HepG2 (cell line): Measurements from ENCODE around the gene MED13. TPM values are rescaled to one million over a fixed set of nuclear protein-coding genes. Genes with fewer than 3 reads are reported as not detected.

ENCODE experiments used
- ATAC-seq: fragments of 200-7000 bp; cut with Tn5 transposase; 3 replicates; pipeline ENCODE4 v1.9.1; 2020; ENCODE audit warnings: mild to moderate bottlenecking, moderate library complexity
- BruUV-seq: library from RNA; stranded (reverse); fragments of 400-500 nt; replicated peaks from 2 replicates; lab custom pipeline; 2021; lab: Mats Ljungman, UMichigan
- CTCF ChIA-PET: fragments of 300-600 bp; formaldehyde crosslinking; extraction: SDS; loops from one replicate; lab custom pipeline; 2021; ENCODE audit warnings: low total read pairs, inconsistent platforms, low intra/inter-chr PET ratio; lab: Yijun Ruan, JAX
- POLR2A ChIA-PET: fragments of 350-600 bp; sonication (Branson Sonifier 250); formaldehyde crosslinking; loops from one replicate; lab custom pipeline; 2020; ENCODE audit warnings: antibody characterized with exemption, inconsistent platforms; lab: Yijun Ruan, JAX
- DNase-seq: peaks from one replicate; pipeline ENCODE4 v3.0.0-alpha.2; 2015; ENCODE audit warnings: low spot score
- FAIRE-seq: peaks from 3 replicates; lab custom pipeline; 2011; peaks lifted over from hg19 to GRCh38; lab: Jason Lieb, UNC
- H2AFZ ChIP-seq: one replicate; pipeline ENCODE4 v1.6.1; 2011; ENCODE audit warnings: low read length, inconsistent platforms
- H3K27ac ChIP-seq: fragments of 300-600 bp; 3 replicates; pipeline ENCODE4 v1.8.0; 2011; ENCODE audit warnings: mixed run types, mild to moderate bottlenecking, mixed read lengths, low read length, inconsistent platforms; ENCODE audit not compliant: insufficient read depth; ENCODE audit errors: extremely low read length
- H3K27me3 ChIP-seq, 2 experiments: fragments of 200-600 bp in 1 of 2; 2 replicates in 1 of 2; 3 replicates in 1 of 2; pipeline versions ENCODE4 v1.6.0 to v1.8.0; 2011; ENCODE audit warnings: low read length in 2 of 2, mild to moderate bottlenecking in 2 of 2, moderate library complexity in 2 of 2, inconsistent platforms in 1 of 2; ENCODE audit not compliant: insufficient read depth in 2 of 2, control insufficient read depth in 1 of 2
- H3K36me3 ChIP-seq, 2 experiments: fragments of 200-600 bp in 1 of 2; replicated peaks in 1 of 2; 2 replicates in 1 of 2; 3 replicates in 1 of 2; pipeline versions ENCODE4 v1.5.1 to v1.8.0; 2011; ENCODE audit warnings: low read length in 2 of 2, inconsistent platforms in 1 of 2; ENCODE audit not compliant: insufficient read depth in 2 of 2, control insufficient read depth in 1 of 2
- H3K4me1 ChIP-seq: 2 replicates; pipeline ENCODE4 v1.5.1; 2012; ENCODE audit warnings: low read length, inconsistent platforms; ENCODE audit not compliant: insufficient read depth
- H3K4me2 ChIP-seq: 2 replicates; pipeline ENCODE4 v1.6.0; 2011; ENCODE audit warnings: low read depth, low read length, inconsistent platforms
- H3K4me3 ChIP-seq, 3 experiments: fragments of 200-600 bp in 1 of 3; sonication (generic), shearing (Covaris generic) in 1 of 3; replicated peaks in 1 of 3; 2 replicates each; pipeline ENCODE4 v1.5.1; 2011 to 2016; ENCODE audit warnings: low read length in 3 of 3, inconsistent platforms in 2 of 3, low read depth in 2 of 3, mild to moderate bottlenecking in 2 of 3, control low read depth in 1 of 3, mixed read lengths in 1 of 3; ENCODE audit not compliant: insufficient read depth in 1 of 3
- H3K79me2 ChIP-seq: one replicate; pipeline ENCODE4 v1.6.1; 2011; ENCODE audit warnings: low read length, inconsistent platforms; ENCODE audit not compliant: insufficient read depth
- H3K9ac ChIP-seq: 2 replicates; pipeline ENCODE4 v1.6.0; 2011; ENCODE audit warnings: mild to moderate bottlenecking, low read depth, low read length, inconsistent platforms; ENCODE audit not compliant: insufficient read depth
- H3K9me3 ChIP-seq: 2 replicates; pipeline ENCODE4 v1.5.1; 2012; ENCODE audit warnings: mild to moderate bottlenecking, low read length
- H4K20me1 ChIP-seq: 2 replicates; pipeline ENCODE4 v1.6.0; 2011; ENCODE audit warnings: inconsistent platforms, mild to moderate bottlenecking, low read length, moderate library complexity; ENCODE audit not compliant: insufficient read depth
- HHEX ChIP-seq: IDR thresholded peaks from 2 replicates; pipeline ENCODE4 v1.6.1; 2016; ENCODE audit warnings: control low read depth
- HNRNPH1 ChIP-seq: fragments of 200-400 bp; formaldehyde crosslinking; optimal IDR thresholded peaks from 2 replicates; pipeline ENCODE3; 2017; ENCODE audit warnings: mild to moderate bottlenecking, low read depth, low read length
- KDM1A ChIP-seq: IDR thresholded peaks from 2 replicates; pipeline ENCODE4 v1.6.1; 2016; ENCODE audit warnings: missing compliant biosample characterization
- MAFK ChIP-seq, 2 experiments: IDR thresholded peaks in 1 of 2; conservative IDR thresholded peaks in 1 of 2; 2 replicates each; pipeline ENCODE4 v1.6.1; 2011; ENCODE audit warnings: improper control_type of control experiment in 2 of 2, low read length in 2 of 2
- NAIF1 ChIP-seq: sonication (generic); formaldehyde crosslinking; IDR thresholded peaks from 2 replicates; pipeline ENCODE4 v1.5.0; 2020; ENCODE audit warnings: mild to moderate bottlenecking, missing genetic modification reagents, borderline replicate concordance
- RBM22 ChIP-seq: fragments of 200-400 bp; formaldehyde crosslinking; optimal IDR thresholded peaks from 2 replicates; pipeline ENCODE3; 2017; ENCODE audit warnings: mild to moderate bottlenecking, low read length, moderate library complexity
- XBP1 ChIP-seq: sonication (generic); formaldehyde crosslinking; IDR thresholded peaks from 2 replicates; pipeline ENCODE4 v1.5.0; 2020; ENCODE audit warnings: missing genetic modification reagents
- ZNF121 ChIP-seq: sonication (generic); formaldehyde crosslinking; IDR thresholded peaks from 2 replicates; pipeline ENCODE4 v1.5.0; 2020; ENCODE audit warnings: mild to moderate bottlenecking, missing genetic modification reagents
- ZNF292 ChIP-seq: sonication (generic); formaldehyde crosslinking; IDR thresholded peaks from 2 replicates; pipeline ENCODE4 v1.8.1; 2022; ENCODE audit warnings: mild to moderate bottlenecking, low read depth, missing genetic modification reagents, borderline replicate concordance
- ZNF614 ChIP-seq: IDR thresholded peaks from 2 replicates; pipeline ENCODE4 v1.6.1; 2018; ENCODE audit warnings: missing biosample characterization, missing genetic modification reagents, inconsistent platforms, borderline replicate concordance
- WGBS: methylation state at CpG from one replicate; pipeline ENCODE4 v1.1.6; 2017; ENCODE audit warnings: low lambda C conversion rate; 5-methylcytosine and 5-hydroxymethylcytosine counted together
- in situ Hi-C: cut with HindIII; loops from 2 replicates; pipeline ENCODE4 v1.10.0; 2017; ENCODE audit warnings: low pct_unique_long_range_greater_than_20kb; ENCODE audit not compliant: extremely low pct_ligation_motif_present
- intact Hi-C: fragments of 100-400 bp; cut with micrococcal nuclease; formaldehyde crosslinking; loops from one replicate; pipeline ENCODE4 v1.10.0; 2022; ENCODE audit not compliant: unreplicated experiment
- polyA plus RNA-seq, 8 experiments: library from polyadenylated mRNA; depleted of rRNA in 3 of 8; stranded (reverse) in 7 of 8; unstranded in 1 of 8; fragments of >200 nt; fragmentation: Illumina TruSeq in 4 of 8; extraction: Trizol in 4 of 8; gene quantifications; 2 replicates each; pipeline versions ENCODE4 v1.2.1 to v1.2.3, GENCODE V29; 2011 to 2016; ENCODE audit warnings: low read depth in 4 of 8, missing spikeins in 1 of 8, mixed read lengths in 1 of 8; ENCODE audit not compliant: insufficient read depth in 1 of 8
- total RNA-seq, 5 experiments: library from RNA; depleted of rRNA; stranded (reverse); fragments of >200 nt; fragmentation: Illumina TruSeq; extraction: Trizol; gene quantifications; 2 replicates each; pipeline ENCODE4 v1.2.3, GENCODE V29; 2016; ENCODE audit warnings: low read depth in 1 of 5
- TF ChIP-seq, protein P1 (sequence below): sonication (generic); formaldehyde crosslinking; IDR thresholded peaks from 2 replicates; pipeline ENCODE4 v1.5.1; 2020; ENCODE audit warnings: missing genetic modification reagents, mild to moderate bottlenecking, borderline replicate concordance
- TF ChIP-seq, protein P2 (sequence below): IDR thresholded peaks from 2 replicates; pipeline ENCODE4 v1.6.1; 2012; ENCODE audit warnings: inconsistent platforms
- TF ChIP-seq, protein P3 (sequence below): sonication (generic); formaldehyde crosslinking; IDR thresholded peaks from 2 replicates; pipeline ENCODE4 v1.9.0; 2022; ENCODE audit warnings: low read depth, missing genetic modification reagents
- TF ChIP-seq, protein P4 (sequence below): sonication (generic); formaldehyde crosslinking; IDR thresholded peaks from 2 replicates; pipeline ENCODE4 v1.4.0; 2020; ENCODE audit warnings: mild to moderate bottlenecking, missing genetic modification reagents

Gene MED13
- total and polyA plus RNA-seq, 2 of the 13 experiments (the other 11 are each of a cell fraction or from before 2014, with no cell fraction given): 27.4 to 69.1 TPM

DNA sequence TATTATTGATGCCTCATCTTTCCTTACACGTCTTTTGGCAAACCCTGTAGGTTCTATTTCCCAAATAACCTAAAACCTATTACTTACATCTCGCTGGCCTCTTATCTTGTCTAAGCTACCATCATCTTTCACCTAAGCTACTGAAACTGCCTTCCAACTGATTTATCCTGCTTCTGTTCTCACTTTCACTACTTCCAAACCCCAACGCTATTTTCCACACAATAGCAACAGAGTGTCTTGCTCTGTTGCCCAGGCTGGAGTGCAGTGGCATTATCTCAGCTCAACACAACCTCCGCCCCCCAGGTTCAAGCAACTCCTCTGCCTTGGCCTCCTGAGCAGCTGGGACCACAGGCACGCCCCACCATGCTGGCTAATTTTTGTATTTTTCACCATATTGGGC is 84.5 kb downstream of the MED13 start:
- Histone ChIP-seq H4K20me1 (no peaks in the 10 kb centered on the region), H3K9ac (no peak overlapping the region), H3K36me3 (peaks cover 22 to 89% of the 10 kb centered on the region in 2 experiments), H3K4me2 (no peak overlapping the region), H3K9me3 (no peaks in the 10 kb centered on the region), H3K27me3 (no peaks in the 10 kb centered on the region), H3K27ac (no peak overlapping the region), H3K4me1 (no peaks in the 10 kb centered on the region), H2AFZ (no peak overlapping the region), H3K79me2 (peaks cover 7% of the 10 kb centered on the region), H3K4me3 (no peak overlapping the region)
- CTCF ChIA-PET: no interaction called here
- ATAC-seq: no peak
- 96% methylated on average over 5 of the region's 5 CpGs for WGBS
- intact Hi-C loops: no loop called here
- DNase-seq: no peak
- TF ChIP-seq ZNF292 (CRISPR knock-in tag): no peak
- TF ChIP-seq, protein P1, sequence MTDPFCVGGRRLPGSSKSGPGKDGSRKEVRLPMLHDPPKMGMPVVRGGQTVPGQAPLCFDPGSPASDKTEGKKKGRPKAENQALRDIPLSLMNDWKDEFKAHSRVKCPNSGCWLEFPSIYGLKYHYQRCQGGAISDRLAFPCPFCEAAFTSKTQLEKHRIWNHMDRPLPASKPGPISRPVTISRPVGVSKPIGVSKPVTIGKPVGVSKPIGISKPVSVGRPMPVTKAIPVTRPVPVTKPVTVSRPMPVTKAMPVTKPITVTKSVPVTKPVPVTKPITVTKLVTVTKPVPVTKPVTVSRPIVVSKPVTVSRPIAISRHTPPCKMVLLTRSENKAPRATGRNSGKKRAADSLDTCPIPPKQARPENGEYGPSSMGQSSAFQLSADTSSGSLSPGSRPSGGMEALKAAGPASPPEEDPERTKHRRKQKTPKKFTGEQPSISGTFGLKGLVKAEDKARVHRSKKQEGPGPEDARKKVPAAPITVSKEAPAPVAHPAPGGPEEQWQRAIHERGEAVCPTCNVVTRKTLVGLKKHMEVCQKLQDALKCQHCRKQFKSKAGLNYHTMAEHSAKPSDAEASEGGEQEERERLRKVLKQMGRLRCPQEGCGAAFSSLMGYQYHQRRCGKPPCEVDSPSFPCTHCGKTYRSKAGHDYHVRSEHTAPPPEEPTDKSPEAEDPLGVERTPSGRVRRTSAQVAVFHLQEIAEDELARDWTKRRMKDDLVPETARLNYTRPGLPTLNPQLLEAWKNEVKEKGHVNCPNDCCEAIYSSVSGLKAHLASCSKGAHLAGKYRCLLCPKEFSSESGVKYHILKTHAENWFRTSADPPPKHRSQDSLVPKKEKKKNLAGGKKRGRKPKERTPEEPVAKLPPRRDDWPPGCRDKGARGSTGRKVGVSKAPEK (CRISPR knock-in tag): no peak
- TF ChIP-seq RBM22: peak; percentile 59
- TF ChIP-seq, protein P2, sequence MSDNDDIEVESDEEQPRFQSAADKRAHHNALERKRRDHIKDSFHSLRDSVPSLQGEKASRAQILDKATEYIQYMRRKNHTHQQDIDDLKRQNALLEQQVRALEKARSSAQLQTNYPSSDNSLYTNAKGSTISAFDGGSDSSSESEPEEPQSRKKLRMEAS: no peak
- TF ChIP-seq, protein P3, sequence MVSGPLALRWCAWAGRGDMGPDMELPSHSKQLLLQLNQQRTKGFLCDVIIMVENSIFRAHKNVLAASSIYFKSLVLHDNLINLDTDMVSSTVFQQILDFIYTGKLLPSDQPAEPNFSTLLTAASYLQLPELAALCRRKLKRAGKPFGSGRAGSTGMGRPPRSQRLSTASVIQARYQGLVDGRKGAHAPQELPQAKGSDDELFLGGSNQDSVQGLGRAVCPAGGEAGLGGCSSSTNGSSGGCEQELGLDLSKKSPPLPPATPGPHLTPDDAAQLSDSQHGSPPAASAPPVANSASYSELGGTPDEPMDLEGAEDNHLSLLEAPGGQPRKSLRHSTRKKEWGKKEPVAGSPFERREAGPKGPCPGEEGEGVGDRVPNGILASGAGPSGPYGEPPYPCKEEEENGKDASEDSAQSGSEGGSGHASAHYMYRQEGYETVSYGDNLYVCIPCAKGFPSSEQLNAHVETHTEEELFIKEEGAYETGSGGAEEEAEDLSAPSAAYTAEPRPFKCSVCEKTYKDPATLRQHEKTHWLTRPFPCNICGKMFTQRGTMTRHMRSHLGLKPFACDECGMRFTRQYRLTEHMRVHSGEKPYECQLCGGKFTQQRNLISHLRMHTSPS (CRISPR knock-in tag): no peak
- TF ChIP-seq, protein P4, sequence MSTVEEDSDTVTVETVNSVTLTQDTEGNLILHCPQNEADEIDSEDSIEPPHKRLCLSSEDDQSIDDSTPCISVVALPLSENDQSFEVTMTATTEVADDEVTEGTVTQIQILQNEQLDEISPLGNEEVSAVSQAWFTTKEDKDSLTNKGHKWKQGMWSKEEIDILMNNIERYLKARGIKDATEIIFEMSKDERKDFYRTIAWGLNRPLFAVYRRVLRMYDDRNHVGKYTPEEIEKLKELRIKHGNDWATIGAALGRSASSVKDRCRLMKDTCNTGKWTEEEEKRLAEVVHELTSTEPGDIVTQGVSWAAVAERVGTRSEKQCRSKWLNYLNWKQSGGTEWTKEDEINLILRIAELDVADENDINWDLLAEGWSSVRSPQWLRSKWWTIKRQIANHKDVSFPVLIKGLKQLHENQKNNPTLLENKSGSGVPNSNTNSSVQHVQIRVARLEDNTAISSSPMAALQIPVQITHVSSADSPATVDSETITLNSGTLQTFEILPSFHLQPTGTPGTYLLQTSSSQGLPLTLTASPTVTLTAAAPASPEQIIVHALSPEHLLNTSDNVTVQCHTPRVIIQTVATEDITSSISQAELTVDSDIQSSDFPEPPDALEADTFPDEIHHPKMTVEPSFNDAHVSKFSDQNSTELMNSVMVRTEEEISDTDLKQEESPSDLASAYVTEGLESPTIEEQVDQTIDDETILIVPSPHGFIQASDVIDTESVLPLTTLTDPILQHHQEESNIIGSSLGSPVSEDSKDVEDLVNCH (CRISPR knock-in tag): no peak
- TF ChIP-seq ZNF121: 0 out of 2 replicates have a peak, but pooled peaks have one; percentile 15
- TF ChIP-seq XBP1 (CRISPR knock-in tag): no peak
- no peak for TF ChIP-seq ZNF614 (CRISPR knock-in tag)
- TF ChIP-seq KDM1A (CRISPR knock-in tag): no peak
- TF ChIP-seq HHEX (CRISPR knock-in tag): no peak
- no peak for TF ChIP-seq HNRNPH1
- no peak for TF ChIP-seq MAFK (conservative IDR thresholded peaks at IDR 0.05 in 1 of 2, IDR thresholded peaks at IDR 0.05 in 1 of 2; ENCODE audit: low read length in 2 of 2)
- TF ChIP-seq NAIF1 (CRISPR knock-in tag): no peak
- no TSS peak for BruUV-seq
- POLR2A ChIA-PET: no interaction called here
- FAIRE-seq: no peak
- in situ Hi-C loops: no loop called here
